GM18520 (cell line): ENCODE results near the gene RAF1.
"Not testable (repeated sequence)": the region's sequence is repeated elsewhere in the genome, so short reads cannot be mapped to it uniquely, and the experiment has no call there.

Source experiments
- ATAC-seq: cut with Tn5 transposase; IDR thresholded peaks from one replicate; pipeline ENCODE4 v1.9.1; 2021; ENCODE audit not compliant: unreplicated experiment

Gene RAF1

GRCh38 chr3:12677616-12678015 lies 13.7 kb upstream of the RAF1 start:
- no peak for ATAC-seq

GRCh38 chr3:12675115-12675810 lies 11.3 kb upstream of the RAF1 start:
- ATAC-seq, result no peak

- ATAC-seq, result not testable (repeated sequence)
Observed at GRCh38 chr3:12673956-12674736, 10.2 kb upstream of the RAF1 start.

- no peak for ATAC-seq
Observed at GRCh38 chr3:12671120-12671450, 7.2 kb upstream of the RAF1 start.

GRCh38 chr3:12670365-12671119 lies 6.6 kb upstream of the RAF1 start:
- no peak for ATAC-seq

GRCh38 chr3:12663401-12663935 lies 449 bp downstream of the RAF1 start:
- peak; percentile 20 for ATAC-seq

- ATAC-seq, result no peak
Observed at GRCh38 chr3:12662593-12663400, 1.1 kb downstream of the RAF1 start.

- no peak for ATAC-seq
Observed at GRCh38 chr3:12661926-12662592, 1.9 kb downstream of the RAF1 start.

- ATAC-seq, result not testable (repeated sequence)
Observed at GRCh38 chr3:12661375-12661774, 2.5 kb downstream of the RAF1 start.

GRCh38 chr3:12660196-12660595 lies 3.7 kb downstream of the RAF1 start:
- ATAC-seq, result no peak

GRCh38 chr3:12659316-12660015 lies 4.5 kb downstream of the RAF1 start:
- no peak for ATAC-seq

- ATAC-seq, result no peak
Observed at GRCh38 chr3:12658593-12659058, 5.3 kb downstream of the RAF1 start.

GRCh38 chr3:12656850-12657249 lies 7.1 kb downstream of the RAF1 start:
- ATAC-seq, result no peak

- ATAC-seq, result no peak
Observed at GRCh38 chr3:12656193-12656592, 7.7 kb downstream of the RAF1 start.

GRCh38 chr3:12655701-12656100 lies 8.2 kb downstream of the RAF1 start:
- no peak for ATAC-seq

- ATAC-seq, result no peak
Observed at GRCh38 chr3:12653747-12654146, 10.2 kb downstream of the RAF1 start.

- no peak for ATAC-seq
Observed at GRCh38 chr3:12648384-12648959, 15.4 kb downstream of the RAF1 start.

- ATAC-seq, result no peak
Observed at GRCh38 chr3:12644331-12644937, 19.5 kb downstream of the RAF1 start.

- no peak for ATAC-seq
Observed at GRCh38 chr3:12643724-12644123, 20.2 kb downstream of the RAF1 start.
